Activated T-helper 1 cell treated with anti-CD3 and anti-CD28 coated beads, Interleukin-2, amount 50 U/mL, for 16 hours (primary cell): ENCODE data around the gene SZT2.
"Not testable (repeated sequence)": the region's sequence is repeated elsewhere in the genome, so short reads cannot be mapped to it uniquely, and the experiment has no call there.

ENCODE experiments used
- DNase-seq, 2 donors: peaks; one replicate each; pipeline ENCODE4 v3.0.0-alpha.2; 2020; ENCODE audit warnings: low read depth in 1 of 2, low spot score in 1 of 2

The SZT2 gene

GRCh38 chr1:43453442-43454269 is 64.0 kb downstream of the SZT2 start, which contains the start of gene HYI:
Gene HYI (minus strand): TSS chr1:43453931. CDS start chr1:43453793, 138 bp downstream.
- peak; percentile 39 to 50 for DNase-seq

DNA sequence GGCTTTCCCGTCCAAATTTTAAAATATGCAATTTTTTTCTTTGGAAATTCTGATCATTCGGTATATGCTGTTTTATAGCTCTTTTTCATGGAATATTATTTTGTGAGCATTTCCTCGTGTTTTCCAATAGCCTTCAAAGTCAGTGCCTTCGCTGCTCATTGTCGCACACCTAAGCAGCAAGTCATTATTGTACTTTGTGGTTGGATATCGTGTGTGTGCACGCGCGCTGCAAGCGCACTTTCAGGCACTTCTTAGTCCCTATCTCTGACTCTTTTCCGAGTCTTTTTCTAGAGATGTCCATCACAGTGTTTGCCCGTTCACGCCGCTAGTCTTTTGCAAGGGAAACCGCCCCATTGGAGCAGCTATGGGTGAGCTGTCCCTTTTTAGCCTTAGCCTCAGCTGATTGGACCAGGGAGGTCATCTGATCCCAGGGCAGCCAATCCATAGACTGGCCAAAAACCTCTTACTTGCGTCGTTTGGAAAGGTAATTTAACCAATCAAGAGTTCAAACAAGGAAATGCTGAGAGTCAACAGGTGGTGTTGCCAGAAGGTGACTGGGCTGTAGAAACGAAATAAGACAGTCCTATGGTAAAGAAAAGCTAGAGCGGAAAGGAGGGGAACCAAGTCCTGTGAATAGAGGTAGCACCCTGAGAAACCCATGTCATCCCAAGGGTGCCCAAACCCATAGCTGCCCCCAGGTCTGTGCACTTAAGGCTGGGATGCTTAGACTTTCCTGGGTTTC is 64.7 kb downstream of the SZT2 start:
- DNase-seq: peak in 1 of 2 donors; percentile 30

- no peak for DNase-seq
Measured at GRCh38 chr1:43455213-43455889, 65.7 kb downstream of the SZT2 start.

DNA sequence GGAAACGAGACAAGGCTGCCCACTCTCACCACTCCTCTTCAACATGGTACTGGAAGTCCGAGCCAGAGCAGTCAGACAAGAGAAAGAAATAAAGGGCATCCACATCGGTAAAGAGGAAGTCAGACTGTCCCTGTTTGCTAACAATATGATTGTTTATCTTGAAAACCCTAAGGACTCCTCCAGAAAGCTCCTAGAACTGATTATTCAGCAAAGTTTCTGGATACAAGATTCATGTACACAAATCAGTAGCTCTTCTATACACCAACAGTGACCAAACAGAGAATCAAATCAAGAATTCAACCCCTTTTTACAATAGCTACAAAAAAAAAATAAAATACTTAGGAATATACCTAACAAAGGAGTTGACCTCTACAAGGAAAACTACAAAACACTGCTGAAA is 68.7 kb downstream of the SZT2 start:
- not testable (repeated sequence) for DNase-seq

GRCh38 chr1:43460988-43461693 is 71.4 kb downstream of the SZT2 start:
- no peak for DNase-seq

DNA sequence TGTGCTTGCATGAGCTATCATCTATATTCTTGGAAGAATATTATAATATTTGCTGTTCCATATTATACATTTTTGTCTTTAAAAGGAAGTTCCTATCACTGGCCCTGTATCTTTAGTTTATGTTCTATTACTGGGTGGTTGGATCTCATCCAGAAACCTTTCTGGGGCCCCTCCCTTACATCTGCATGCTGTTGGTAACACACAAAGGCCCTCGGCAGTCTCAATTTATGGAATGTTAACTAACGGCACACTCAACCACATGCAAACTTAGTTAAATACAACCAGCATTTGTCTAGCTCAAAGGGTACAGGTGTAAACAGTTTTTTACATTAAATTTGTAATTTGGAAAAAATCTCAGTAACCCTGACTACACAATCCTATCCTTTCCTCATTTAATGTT is 73.8 kb downstream of the SZT2 start:
- no peak for DNase-seq

DNA sequence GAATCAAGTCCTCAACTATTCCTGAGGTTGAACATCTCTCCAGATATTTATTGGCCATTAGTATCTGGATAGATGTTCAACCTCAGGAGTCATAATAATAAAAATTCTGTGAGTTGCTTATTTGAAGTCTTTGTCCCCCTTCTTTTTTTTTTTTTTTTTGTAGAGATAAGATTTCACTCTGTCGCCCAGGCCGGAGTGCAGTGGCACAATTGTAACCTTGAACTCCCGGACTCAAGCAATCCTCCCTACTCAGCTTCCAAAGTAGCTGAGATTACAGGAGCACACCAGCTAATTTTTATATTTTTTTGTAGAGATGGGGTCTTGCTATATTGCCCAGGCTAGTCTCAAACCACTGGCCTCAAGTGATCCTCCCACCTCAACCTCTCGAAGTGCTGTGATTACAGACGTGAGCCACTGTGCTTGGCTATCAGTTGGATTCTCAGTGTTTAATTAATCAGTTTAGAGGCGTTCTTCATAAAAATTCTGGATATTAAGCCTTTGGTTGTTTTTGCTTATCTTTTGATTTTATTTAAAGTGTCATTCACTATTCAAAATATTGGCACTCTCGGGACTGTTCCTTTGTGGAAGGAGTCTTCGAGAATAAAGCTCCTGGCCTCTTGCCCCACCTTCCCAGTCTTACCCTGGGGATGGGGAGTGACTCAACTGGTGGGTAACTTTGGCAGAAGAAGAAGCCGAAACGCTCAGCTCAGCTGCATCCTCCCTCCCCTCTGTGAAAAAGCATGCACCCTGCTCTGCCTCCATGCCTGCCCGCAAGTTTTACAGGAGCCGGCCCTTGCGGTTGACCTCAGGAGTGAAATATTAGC is 75.2 kb downstream of the SZT2 start:
- no peak for DNase-seq

DNA sequence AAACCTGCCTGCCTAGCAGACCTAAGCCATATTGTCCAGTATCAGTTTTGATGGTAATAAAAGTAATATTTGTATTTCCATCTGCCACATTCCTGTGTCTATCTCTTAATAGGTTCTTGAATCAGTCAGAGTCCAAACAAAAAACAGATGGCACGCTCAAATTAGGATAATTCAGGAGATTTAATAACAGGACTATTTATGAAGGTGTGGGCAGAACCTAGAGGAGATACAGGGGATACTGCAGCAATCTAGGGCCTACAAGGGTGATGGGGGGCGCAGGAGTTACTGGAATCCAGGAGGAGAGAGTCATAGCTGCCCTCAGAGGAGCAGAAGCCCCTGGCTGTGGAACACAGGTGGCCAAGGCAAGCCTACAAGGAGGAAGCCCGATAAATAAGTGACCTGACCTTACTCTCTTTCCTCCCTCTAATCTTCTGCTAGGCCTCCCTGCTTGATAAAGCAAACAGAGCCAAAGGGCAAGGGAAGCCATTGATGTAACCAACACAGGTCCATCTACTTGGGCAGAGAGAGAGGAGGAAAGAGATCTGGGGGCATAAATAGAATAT is 75.9 kb downstream of the SZT2 start:
- DNase-seq: no peak

- DNase-seq: no peak
Measured at GRCh38 chr1:43466403-43466802, 76.7 kb downstream of the SZT2 start.

DNA sequence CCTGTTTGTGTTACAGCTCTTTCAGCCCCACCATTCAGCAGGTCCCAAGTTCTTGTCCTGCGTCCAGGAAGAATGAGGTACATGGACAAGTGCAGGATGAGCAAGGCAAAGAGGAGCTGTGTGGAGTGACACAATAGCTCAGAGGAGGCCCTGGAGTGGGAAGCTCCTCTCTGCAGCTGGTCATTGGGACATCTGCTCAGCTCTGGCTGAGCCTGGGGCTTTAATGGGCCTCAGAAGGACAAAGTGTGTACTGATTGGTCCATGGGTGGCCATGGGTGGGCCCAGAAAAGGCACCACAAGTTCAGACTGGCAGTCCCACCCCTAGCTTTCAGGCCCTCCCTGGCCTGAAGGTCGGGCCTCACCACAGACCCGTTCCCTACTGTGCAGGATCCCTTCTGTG is 78.7 kb downstream of the SZT2 start:
- no peak for DNase-seq

DNA sequence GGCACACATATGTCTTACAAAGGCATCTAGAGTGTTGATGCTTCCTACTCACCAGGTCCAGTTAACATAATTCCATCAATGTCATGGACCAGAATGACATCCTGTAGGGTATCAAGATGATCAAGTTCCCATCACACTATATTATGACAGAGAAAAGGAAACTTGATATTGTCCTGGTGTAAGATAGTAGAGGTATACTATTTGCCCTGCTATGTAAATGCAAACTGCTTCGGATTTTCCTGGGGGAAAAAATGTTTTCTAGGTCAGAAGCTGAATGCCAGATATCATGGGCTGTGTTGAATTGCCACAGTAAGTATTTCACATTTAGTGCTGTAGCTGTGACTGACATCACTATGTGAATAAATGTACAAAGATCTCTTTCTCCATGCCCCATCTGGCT is 80.2 kb downstream of the SZT2 start:
- DNase-seq: no peak

DNA sequence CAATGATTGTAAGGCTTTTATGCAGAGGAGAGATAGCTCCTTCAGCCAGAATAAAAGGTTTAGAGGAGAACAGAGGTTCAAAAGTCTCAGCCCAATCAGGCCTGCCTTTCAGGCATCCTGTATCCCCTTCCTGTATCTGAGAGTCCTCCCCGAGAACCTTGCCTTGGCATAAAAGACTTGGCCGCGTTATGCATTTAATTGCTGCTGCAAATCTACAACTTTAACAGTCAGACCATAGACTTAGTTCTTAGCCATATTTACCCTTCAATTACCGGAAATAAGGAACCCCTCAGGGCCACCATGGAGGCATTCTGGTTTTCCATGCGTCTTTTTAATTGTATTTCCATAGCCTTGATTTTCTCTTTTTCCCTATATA is 82.4 kb downstream of the SZT2 start:
- no peak for DNase-seq

GRCh38 chr1:43472463-43473151 is 82.9 kb downstream of the SZT2 start:
- not testable (repeated sequence) for DNase-seq

DNA sequence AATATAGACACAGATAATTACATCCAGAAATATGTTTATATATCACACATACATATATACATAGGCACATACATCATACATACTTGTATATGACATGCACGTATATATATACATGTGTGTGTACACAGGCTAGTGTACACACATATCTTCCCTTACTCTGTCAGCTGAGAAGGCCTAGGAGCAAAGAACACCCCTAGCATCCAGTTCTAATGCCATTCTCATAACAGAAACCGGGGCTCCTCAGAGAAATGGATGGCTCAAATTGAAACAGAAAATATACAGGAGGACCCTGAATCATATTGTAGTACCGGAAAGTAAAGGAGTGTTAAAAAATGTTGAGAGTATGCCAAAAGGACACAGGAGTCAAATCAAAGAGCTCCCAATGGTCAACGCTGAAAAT is 83.8 kb downstream of the SZT2 start:
- DNase-seq: no peak

- DNase-seq: not testable (repeated sequence)
Measured at GRCh38 chr1:43475611-43476401, 86.1 kb downstream of the SZT2 start.

DNA sequence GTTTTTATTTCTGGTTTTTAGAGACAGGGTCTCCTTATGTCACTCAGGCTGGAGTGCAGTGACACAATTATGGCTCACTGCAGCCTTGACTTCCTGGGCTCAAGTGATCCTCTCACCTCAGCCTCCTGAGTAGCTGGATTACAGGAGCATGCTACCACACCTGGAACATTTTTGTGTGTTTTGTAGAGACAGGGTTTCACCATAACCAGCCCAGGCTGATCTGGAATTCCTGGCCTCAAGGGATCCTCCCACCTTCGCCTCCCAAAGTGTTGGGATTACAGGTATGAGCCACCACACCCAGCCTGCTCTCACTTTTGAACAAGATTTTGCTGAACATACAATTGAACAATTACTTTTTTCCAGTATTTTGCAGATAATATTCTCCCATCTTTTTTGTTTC is 88.0 kb downstream of the SZT2 start:
- DNase-seq: no peak

DNA sequence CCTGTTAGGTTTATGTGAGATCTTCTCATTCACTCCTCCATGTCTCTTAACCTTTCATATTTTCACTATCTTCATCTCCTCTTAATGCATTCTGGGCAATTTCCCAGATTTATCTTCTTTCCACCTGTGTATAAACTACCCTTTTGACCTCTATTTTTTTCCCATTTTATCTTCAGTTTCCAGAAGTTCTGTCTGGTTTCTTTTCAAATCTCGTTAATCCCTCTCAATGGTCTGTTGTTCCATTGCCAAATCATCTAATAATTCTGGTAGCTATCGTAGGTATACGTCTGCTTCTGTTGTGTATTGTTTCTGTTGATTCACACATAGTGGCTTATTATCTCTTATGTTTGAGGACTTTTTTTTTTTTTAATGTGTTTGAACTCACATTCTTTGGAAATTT is 89.7 kb downstream of the SZT2 start:
- no peak for DNase-seq

GRCh38 chr1:43481491-43481890 is 91.8 kb downstream of the SZT2 start:
- DNase-seq: no peak

GRCh38 chr1:43482215-43482614 is 92.5 kb downstream of the SZT2 start:
- DNase-seq: no peak
